Measurements from ENCODE around the gene SLC1A3.

DNA sequence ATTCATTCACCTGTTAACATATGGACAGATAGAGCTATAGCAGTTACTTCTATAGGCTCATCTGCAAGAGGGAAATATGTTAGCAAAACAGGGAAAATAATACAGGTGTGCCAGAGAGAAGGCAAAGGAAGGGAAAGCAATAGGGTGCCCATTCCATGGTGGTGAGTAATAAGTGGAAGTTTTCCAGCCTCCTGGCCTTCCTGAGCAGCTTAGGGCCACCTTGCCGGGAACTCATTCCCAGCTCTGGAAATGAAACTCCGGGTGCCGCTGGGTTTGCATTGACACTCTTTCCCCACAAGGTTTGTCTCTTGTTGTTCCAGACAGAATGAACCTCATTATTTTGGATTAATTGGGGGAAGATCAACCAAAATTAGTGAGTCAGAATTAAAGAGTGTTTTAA, 58.4 kb downstream of the SLC1A3 start:
- no peak for TF ChIP-seq CTCF (IDR thresholded peaks at IDR 0.05)
- TF ChIP-seq POLR2A (IDR thresholded peaks at IDR 0.05; ENCODE audit: low read depth) = no peak
- TF ChIP-seq POLR2AphosphoS5 (IDR thresholded peaks at IDR 0.05) = no peak
